Measurements from ENCODE around the gene PLB1. TPM values are rescaled to one million over a fixed set of nuclear protein-coding genes. Genes with fewer than 3 reads are reported as not detected.
A peak's percentile ranks its signal among the peaks of the same experiment; 100 is the strongest.

The PLB1 gene
- total RNA-seq, 1 donor from 2014 or later = 1.6 TPM

DNA sequence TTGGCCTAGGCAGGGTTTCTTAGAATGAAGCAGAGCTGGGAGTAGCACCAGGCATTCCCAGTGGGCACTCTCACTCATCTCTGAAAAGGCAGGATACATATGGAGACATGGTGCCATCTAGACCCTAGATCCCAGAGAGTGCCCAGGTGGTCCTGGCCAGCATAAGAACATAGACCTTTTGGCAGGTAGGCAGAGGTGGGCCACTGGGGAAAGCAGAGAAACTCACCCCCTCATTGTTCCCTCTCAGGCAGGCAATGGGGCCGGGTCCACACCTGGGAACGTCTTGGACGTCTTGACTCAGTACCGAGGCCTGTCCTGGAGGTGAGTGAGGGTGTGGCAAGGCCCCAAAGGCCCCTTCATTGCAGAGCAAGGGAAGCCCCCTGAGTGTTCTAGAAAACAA lies 69.2 kb downstream of the PLB1 start:
- DNase-seq (ENCODE audit: low read depth) (no peak), FAIRE-seq (no peak)
- Histone ChIP-seq H3K27me3 (ENCODE audit: control insufficient read depth, insufficient read depth, low read length) (no peaks in the 10 kb centered on the region), H3K36me3 (ENCODE audit: control insufficient read depth, insufficient read depth, low read length) (no peaks in the 10 kb centered on the region), H3K4me3 (ENCODE audit: low read depth, low read length) (no peak overlapping the region)
- TF ChIP-seq, protein P1, sequence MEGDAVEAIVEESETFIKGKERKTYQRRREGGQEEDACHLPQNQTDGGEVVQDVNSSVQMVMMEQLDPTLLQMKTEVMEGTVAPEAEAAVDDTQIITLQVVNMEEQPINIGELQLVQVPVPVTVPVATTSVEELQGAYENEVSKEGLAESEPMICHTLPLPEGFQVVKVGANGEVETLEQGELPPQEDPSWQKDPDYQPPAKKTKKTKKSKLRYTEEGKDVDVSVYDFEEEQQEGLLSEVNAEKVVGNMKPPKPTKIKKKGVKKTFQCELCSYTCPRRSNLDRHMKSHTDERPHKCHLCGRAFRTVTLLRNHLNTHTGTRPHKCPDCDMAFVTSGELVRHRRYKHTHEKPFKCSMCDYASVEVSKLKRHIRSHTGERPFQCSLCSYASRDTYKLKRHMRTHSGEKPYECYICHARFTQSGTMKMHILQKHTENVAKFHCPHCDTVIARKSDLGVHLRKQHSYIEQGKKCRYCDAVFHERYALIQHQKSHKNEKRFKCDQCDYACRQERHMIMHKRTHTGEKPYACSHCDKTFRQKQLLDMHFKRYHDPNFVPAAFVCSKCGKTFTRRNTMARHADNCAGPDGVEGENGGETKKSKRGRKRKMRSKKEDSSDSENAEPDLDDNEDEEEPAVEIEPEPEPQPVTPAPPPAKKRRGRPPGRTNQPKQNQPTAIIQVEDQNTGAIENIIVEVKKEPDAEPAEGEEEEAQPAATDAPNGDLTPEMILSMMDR (IDR thresholded peaks at IDR 0.05; ENCODE audit: insufficient read depth, low read length, severe bottlenecking) = no peak

DNA sequence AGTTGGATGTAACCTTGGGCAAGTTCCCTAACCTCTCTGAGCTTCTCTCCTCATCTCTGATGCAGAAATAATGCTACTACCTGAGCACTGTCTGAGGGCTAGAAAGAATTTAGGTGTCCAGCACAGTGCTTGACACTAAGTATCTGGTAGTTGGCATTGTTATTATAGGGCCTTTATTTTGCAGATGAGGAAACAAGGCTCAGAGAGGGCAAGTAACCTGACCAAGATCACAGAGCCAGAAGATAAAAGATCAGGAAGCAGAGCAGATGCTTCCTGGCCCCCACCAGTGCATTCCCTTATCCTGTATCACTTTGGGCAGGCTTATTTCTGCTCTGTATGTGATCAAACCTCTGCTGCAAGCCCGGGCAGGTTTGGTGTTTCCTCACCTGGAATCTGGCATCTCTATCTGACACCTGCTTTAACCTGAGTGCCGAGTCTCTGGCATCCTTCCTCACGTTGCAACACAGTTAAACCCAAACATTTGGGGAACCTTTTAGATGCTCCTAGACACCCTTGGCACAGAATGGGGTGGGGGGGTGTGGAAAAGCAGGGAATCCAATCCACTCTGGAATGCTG lies 69.9 kb downstream of the PLB1 start:
- no peak overlapping the region for H3K4me3 ChIP-seq (ENCODE audit: low read depth, low read length)
- H3K36me3 ChIP-seq (ENCODE audit: control insufficient read depth, insufficient read depth, low read length) = no peaks in the 10 kb centered on the region
- TF ChIP-seq, protein P1 (IDR thresholded peaks at IDR 0.05; ENCODE audit: insufficient read depth, low read length, severe bottlenecking) = no peak
- DNase-seq (ENCODE audit: low read depth) (peak; percentile 96), FAIRE-seq (peak; percentile 52)
- no peaks in the 10 kb centered on the region for H3K27me3 ChIP-seq (ENCODE audit: control insufficient read depth, insufficient read depth, low read length)

DNA sequence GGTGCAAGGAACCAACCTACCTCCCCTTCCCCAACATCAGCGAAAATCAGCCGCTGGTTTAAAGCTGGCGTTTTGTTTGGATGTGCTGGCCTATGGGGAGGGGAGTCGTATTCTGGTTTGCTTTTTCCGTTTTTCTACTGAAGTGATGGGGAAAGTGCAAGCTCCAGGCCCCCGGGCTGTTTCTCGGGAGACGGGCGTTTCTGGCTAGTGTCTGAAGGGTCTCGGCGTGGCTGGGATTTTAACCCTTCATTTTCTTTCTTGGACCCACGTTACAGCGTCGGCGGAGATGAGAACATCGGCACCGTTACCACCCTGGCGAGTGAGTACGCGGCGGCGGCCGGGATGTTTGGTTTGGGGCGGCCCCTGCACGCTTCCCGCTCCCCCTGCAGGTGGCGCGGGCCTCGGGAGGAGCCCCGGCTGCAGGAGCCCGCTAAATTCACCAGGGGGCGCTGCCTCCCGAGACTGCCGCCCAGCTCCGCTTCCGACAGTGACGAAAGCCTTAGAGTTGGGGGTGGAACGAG lies 70.7 kb downstream of the PLB1 start:
- DNase-seq (ENCODE audit: low read depth) = peak; percentile 50
- no peaks in the 10 kb centered on the region for H3K36me3 ChIP-seq (ENCODE audit: control insufficient read depth, insufficient read depth, low read length)
- FAIRE-seq = no peak
- H3K4me3 ChIP-seq (ENCODE audit: low read depth, low read length) = peak overlapping the region; percentile 41
- TF ChIP-seq, protein P1 (IDR thresholded peaks at IDR 0.05; ENCODE audit: insufficient read depth, low read length, severe bottlenecking) = peak; percentile 97
- H3K27me3 ChIP-seq (ENCODE audit: control insufficient read depth, insufficient read depth, low read length) = no peaks in the 10 kb centered on the region

DNA sequence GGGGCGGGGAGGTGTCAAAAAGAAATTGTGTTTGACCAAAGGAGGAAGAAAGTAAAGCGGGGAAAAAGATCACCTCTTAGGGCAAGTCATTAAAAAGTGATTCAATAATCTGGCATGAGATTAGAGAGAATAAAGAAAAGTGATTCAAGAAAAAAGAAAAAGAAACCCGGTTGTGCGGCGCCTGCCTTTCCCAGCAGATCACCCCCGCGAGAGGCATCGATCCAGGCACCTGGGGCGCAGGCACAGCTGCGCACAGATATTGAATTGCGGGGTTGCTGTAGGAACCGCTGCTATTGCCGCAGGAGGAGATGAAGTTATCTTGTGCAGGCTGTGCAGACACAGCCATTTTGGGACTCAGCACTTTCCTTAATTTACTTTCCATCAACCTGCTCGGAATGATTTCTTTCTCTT lies 71.2 kb downstream of the PLB1 start:
- FAIRE-seq (no peak), DNase-seq (ENCODE audit: low read depth) (no peak)
- TF ChIP-seq, protein P1 (IDR thresholded peaks at IDR 0.05; ENCODE audit: insufficient read depth, low read length, severe bottlenecking) = no peak
- Histone ChIP-seq H3K36me3 (ENCODE audit: control insufficient read depth, insufficient read depth, low read length) (no peaks in the 10 kb centered on the region), H3K27me3 (ENCODE audit: control insufficient read depth, insufficient read depth, low read length) (no peaks in the 10 kb centered on the region), H3K4me3 (ENCODE audit: low read depth, low read length) (peak overlapping the region; percentile 41)

DNA sequence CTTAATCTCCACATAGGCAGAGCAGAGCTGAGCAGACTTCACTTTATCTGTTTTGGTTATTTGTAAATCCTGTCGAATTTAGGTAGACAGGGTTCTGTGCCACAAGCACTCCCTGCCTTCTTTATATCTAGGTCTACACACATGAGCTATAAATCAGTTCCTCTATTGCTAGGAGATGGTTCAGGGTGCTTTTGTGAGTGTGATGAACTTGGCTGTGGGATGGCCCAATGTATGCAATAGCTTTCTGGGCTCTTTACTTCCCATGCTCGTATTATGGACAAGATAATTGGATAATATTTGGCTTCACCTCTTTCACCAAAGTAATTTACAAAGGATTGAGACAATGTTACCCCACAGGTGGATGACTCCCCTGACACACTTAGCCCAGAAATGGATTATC lies 72.2 kb downstream of the PLB1 start:
- H3K4me3 ChIP-seq (ENCODE audit: low read depth, low read length) = no peak overlapping the region
- no peaks in the 10 kb centered on the region for H3K27me3 ChIP-seq (ENCODE audit: control insufficient read depth, insufficient read depth, low read length)
- H3K36me3 ChIP-seq (ENCODE audit: control insufficient read depth, insufficient read depth, low read length) = no peaks in the 10 kb centered on the region
- DNase-seq (ENCODE audit: low read depth) = no peak
- TF ChIP-seq, protein P1 (IDR thresholded peaks at IDR 0.05; ENCODE audit: insufficient read depth, low read length, severe bottlenecking) = no peak
- FAIRE-seq = no peak

DNA sequence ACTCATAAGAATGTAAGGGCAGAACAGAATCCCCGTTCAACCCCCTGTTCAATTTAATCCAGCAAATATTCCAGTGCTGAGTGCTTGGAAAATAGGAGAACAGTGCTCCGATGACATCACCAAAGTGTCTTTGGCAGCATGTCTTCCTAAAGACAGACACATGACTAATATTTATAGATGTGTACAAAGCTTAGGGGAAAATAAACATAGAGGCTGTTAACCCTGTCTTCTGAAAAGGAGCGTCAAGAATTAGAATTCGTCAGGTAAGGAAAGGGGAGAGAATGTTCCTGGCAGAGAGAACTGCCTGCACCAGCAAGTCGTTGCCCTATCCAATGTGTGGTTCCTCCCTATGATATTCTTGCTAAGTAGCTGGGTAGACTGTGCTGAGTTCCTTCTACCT lies 72.7 kb downstream of the PLB1 start:
- peak; percentile 87 for DNase-seq (ENCODE audit: low read depth)
- no peak for FAIRE-seq
- H3K36me3 ChIP-seq (ENCODE audit: control insufficient read depth, insufficient read depth, low read length) = no peaks in the 10 kb centered on the region

More for the DNA sequence above, 72.7 kb downstream of the PLB1 start:
- no peaks in the 10 kb centered on the region for H3K27me3 ChIP-seq (ENCODE audit: control insufficient read depth, insufficient read depth, low read length)
- no peak overlapping the region for H3K4me3 ChIP-seq (ENCODE audit: low read depth, low read length)
- TF ChIP-seq, protein P1 (IDR thresholded peaks at IDR 0.05; ENCODE audit: insufficient read depth, low read length, severe bottlenecking) = no peak
